ENCODE results near the gene GARNL3. TPM values are rescaled to one million over a fixed set of nuclear protein-coding genes. Genes with fewer than 3 reads are reported as not detected.

Gene GARNL3
- polyA plus RNA-seq, 1 experiment: 2.2 TPM

DNA sequence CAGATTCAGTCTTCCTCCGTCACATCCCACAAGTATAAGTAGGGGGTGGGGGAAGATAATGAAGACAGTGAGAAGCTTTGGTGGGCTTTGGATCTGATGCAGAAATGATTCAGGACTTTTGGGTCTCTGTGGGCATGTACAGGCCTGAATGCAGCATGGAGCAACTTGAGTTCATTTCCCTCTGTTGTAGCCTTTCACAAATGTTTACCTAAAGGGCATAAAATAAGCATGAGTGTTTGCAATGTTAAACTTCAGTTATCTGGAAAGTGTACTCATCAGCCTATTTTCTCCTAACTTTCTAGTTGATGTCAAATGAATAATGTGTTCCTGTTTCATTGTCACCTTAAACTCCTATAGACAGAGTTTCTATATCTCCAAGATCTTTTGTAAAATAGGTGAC lies 39.3 kb downstream of the GARNL3 start:
- no peaks in the 10 kb centered on the region for H3K27me3 ChIP-seq (ENCODE audit: control insufficient read depth, insufficient read depth, low read length)
- ChIA-PET POLR2A (no interaction called here), CTCF (no interaction called here)
- DNase-seq (ENCODE audit: low read depth): no peak
- TF ChIP-seq, protein P1, sequence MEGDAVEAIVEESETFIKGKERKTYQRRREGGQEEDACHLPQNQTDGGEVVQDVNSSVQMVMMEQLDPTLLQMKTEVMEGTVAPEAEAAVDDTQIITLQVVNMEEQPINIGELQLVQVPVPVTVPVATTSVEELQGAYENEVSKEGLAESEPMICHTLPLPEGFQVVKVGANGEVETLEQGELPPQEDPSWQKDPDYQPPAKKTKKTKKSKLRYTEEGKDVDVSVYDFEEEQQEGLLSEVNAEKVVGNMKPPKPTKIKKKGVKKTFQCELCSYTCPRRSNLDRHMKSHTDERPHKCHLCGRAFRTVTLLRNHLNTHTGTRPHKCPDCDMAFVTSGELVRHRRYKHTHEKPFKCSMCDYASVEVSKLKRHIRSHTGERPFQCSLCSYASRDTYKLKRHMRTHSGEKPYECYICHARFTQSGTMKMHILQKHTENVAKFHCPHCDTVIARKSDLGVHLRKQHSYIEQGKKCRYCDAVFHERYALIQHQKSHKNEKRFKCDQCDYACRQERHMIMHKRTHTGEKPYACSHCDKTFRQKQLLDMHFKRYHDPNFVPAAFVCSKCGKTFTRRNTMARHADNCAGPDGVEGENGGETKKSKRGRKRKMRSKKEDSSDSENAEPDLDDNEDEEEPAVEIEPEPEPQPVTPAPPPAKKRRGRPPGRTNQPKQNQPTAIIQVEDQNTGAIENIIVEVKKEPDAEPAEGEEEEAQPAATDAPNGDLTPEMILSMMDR (IDR thresholded peaks at IDR 0.05; ENCODE audit: insufficient read depth, low read depth, low read length): no peak
- H3K4me3 ChIP-seq (ENCODE audit: low read depth, low read length): no peak overlapping the region
- H3K36me3 ChIP-seq (ENCODE audit: control insufficient read depth, insufficient read depth, low read length): no peaks in the 10 kb centered on the region

DNA sequence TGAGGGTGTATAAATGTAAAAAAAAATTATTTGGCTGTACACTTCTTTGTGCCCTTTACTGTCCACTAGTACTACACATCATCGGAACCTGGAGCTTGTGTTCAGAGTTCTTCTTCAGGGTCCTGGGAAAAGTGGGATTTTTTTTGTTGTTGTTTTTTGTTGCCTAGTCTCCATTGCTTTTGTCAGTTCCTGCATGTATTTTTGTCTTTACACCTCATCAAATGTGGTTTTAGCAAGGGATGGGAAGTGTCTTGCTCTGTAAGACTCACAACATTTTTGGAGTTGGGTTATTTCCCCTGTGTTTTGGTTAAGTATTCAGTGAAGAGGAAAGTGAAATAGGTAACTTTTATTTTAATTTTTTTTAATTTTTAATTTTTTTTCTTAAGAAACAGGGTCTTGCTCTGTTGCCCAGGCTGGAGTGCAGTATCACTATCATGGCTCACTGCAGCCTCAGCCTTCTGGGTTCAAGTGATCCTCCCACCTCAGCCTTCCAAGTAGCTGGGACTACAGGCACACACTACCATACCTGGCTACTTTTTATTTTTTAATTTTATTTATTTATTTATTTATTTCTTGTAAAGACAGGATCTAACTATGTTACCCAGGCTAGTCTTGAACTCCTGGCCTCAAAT lies 40.7 kb downstream of the GARNL3 start:
- H3K27me3 ChIP-seq (ENCODE audit: control insufficient read depth, insufficient read depth, low read length): no peaks in the 10 kb centered on the region
- POLR2A ChIA-PET: no interaction called here
- H3K4me3 ChIP-seq (ENCODE audit: low read depth, low read length): no peak overlapping the region
- H3K36me3 ChIP-seq (ENCODE audit: control insufficient read depth, insufficient read depth, low read length): no peaks in the 10 kb centered on the region
- TF ChIP-seq, protein P1 (IDR thresholded peaks at IDR 0.05; ENCODE audit: insufficient read depth, low read depth, low read length): no peak
- CTCF ChIA-PET: interaction anchor here (1.0 kb wide), 1 partner anchor 22 kb away, joined by 3 read pairs; no protein-coding TSS in a partner anchor
- no peak for DNase-seq (ENCODE audit: low read depth)

DNA sequence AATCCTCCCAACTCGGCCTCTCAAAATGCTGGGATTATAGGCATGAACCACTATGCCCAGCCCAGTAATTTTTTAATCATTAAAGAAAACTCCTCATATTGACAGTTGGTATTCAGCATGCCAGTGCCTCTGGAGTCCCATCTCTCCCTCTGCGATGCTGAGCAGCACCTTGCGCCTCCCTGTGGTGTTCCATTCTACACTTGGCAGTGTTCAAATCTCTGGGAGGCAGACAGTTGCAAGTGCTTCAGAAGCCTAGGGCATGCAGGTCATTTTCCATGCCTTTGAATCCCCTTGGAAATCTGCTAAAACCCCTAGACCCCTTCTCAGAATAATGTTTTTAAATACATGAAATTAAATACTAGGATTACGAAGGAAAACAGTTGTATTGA lies 41.3 kb downstream of the GARNL3 start:
- TF ChIP-seq, protein P1 (IDR thresholded peaks at IDR 0.05; ENCODE audit: insufficient read depth, low read depth, low read length): no peak
- Histone ChIP-seq H3K27me3 (ENCODE audit: control insufficient read depth, insufficient read depth, low read length) (no peaks in the 10 kb centered on the region), H3K36me3 (ENCODE audit: control insufficient read depth, insufficient read depth, low read length) (no peaks in the 10 kb centered on the region), H3K4me3 (ENCODE audit: low read depth, low read length) (no peak overlapping the region)
- CTCF ChIA-PET: no interaction called here
- DNase-seq (ENCODE audit: low read depth): no peak
- POLR2A ChIA-PET: no interaction called here

DNA sequence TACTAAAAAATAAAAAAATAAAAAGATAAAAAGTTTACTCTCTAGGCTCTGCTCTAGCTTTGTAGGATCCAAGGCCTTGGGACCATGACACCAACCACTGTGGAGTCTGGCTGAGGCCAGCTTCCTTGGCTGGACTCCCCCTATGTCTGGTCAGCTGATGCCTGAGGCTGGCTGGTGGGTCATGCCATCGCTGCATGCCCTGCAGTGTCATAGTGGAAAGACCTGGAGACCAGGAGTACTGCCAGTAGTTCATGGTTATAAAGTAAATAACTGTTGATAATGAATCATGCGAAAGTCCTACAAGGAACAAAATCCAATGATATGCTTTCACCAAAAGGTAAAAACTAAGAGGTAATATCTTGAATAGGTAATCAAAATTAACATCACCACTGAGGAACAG lies 43.2 kb downstream of the GARNL3 start:
- no peak for DNase-seq (ENCODE audit: low read depth)
- Histone ChIP-seq H3K4me3 (ENCODE audit: low read depth, low read length) (no peak overlapping the region), H3K36me3 (ENCODE audit: control insufficient read depth, insufficient read depth, low read length) (no peaks in the 10 kb centered on the region), H3K27me3 (ENCODE audit: control insufficient read depth, insufficient read depth, low read length) (no peaks in the 10 kb centered on the region)
- ChIA-PET CTCF (interaction anchor here (0.8 to 2.9 kb wide), 2 partner anchors 17 to 40 kb away, joined by 4 to 8 read pairs; no protein-coding TSS in a partner anchor), POLR2A (no interaction called here)
- TF ChIP-seq, protein P1 (IDR thresholded peaks at IDR 0.05; ENCODE audit: insufficient read depth, low read depth, low read length): no peak

DNA sequence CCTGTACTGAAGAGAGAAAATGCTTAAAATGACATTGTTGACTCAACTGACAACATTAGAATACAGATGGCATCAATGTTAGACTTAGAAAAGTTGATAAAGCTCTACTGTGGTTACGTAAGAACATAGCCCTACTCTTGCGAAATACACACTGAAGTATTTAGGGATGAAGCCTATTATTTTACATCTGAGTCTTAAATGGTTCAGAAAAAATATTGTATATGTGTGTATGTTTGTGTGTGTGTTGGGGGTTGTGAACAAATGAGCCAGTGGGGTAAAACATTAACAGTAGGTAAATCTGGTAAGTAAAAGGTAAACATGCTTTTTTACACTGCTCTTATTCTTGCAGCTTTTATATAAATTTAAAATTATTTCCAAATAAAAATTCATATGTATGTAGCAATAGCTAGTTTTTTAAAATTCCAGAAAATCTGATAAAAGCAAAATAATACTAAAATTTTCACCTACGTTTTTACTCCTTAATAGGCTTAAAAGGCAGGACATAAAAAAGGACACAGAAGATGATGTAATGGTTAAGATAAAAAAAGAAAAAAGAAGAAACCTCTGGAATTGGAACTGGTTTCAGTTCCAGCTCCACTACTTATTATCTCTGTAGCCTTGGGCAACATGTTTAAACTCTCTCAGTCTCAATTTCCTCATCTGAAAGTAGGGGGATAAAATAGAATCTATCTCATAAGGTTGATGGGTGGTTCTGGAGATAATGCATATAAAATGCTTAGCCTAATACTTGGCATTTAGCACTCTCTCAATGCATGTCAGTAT lies 44.3 kb downstream of the GARNL3 start:
- TF ChIP-seq, protein P1 (IDR thresholded peaks at IDR 0.05; ENCODE audit: insufficient read depth, low read depth, low read length): no peak
- Histone ChIP-seq H3K4me3 (ENCODE audit: low read depth, low read length) (no peak overlapping the region), H3K36me3 (ENCODE audit: control insufficient read depth, insufficient read depth, low read length) (no peaks in the 10 kb centered on the region), H3K27me3 (ENCODE audit: control insufficient read depth, insufficient read depth, low read length) (no peaks in the 10 kb centered on the region)
- POLR2A ChIA-PET: interaction anchor here (0.6 kb wide), 1 partner anchor 118 kb away, joined by 11 read pairs; no protein-coding TSS in a partner anchor
- CTCF ChIA-PET: interaction anchor here (0.8 to 2.9 kb wide), 4 partner anchors 10 to 39 kb away, joined by 3 to 8 read pairs (median 4); no protein-coding TSS in a partner anchor
- DNase-seq (ENCODE audit: low read depth): no peak

Data from BJ (cell line).